Tibial artery (tissue), 4 donors: ENCODE measurements around the gene NAXD.
A peak's percentile ranks its signal among the peaks of the same experiment; 100 is the strongest.

Experiments used
- DNase-seq, 2 donors: peaks; one replicate each; pipeline ENCODE4 v3.0.0-alpha.2; 2019
- H3K27ac ChIP-seq, 2 donors: fragments of 200-600 bp; sonication (generic) in 1 of 2; 1 replicate in 1 of 2; 2 replicates in 1 of 2; pipeline ENCODE4 v1.5.1; 2018 to 2019; ENCODE audit warnings: mild to moderate bottlenecking in 1 of 2
- H3K27me3 ChIP-seq, 2 donors: fragments of 200-600 bp; sonication (generic) in 1 of 2; one replicate each; pipeline versions ENCODE4 v1.5.1 to v1.6.0; 2016 to 2019
- H3K36me3 ChIP-seq, 3 donors: fragments of 200-600 bp; sonication (generic) in 2 of 3; one replicate each; pipeline ENCODE4 v1.5.1; 2016 to 2019; ENCODE audit warnings: mild to moderate bottlenecking in 2 of 3
- H3K4me1 ChIP-seq, 4 donors: fragments of 200-600 bp; sonication (generic) in 2 of 4; 1 replicate in 3 of 4; 2 replicates in 1 of 4; pipeline ENCODE4 v1.5.1; 2016 to 2019
- H3K4me3 ChIP-seq, 2 donors: fragments of 200-600 bp; sonication (generic) in 1 of 2; 1 replicate in 1 of 2; 2 replicates in 1 of 2; pipeline ENCODE4 v1.5.1; 2018 to 2019; ENCODE audit warnings: mild to moderate bottlenecking in 2 of 2
- H3K9me3 ChIP-seq, 3 donors: fragments of 200-600 bp; sonication (generic) in 1 of 3; one replicate each; pipeline ENCODE4 v1.5.1; 2016 to 2019
- intact Hi-C: fragments of 100-400 bp; cut with DNase I; formaldehyde crosslinking; loops from one replicate; pipeline ENCODE4 v1.15.0; 2023; ENCODE audit warnings: low total_unique reads
- TF ChIP-seq, protein P1 (sequence below), 2 experiments: fragments of 200-600 bp in 1 of 2; fragments of 450-650 bp in 1 of 2; IDR thresholded peaks; one replicate each; pipeline ENCODE4 v1.5.1; 2017 to 2019; ENCODE audit warnings: antibody characterized with exemption in 2 of 2, mild to moderate bottlenecking in 1 of 2, moderate library complexity in 1 of 2

NAXD gene

GRCh38 chr13:110610955-110611595 is 4.3 kb upstream of the NAXD start:
- no peaks in the 10 kb centered on the region for H3K36me3 ChIP-seq
- TF ChIP-seq, protein P1, sequence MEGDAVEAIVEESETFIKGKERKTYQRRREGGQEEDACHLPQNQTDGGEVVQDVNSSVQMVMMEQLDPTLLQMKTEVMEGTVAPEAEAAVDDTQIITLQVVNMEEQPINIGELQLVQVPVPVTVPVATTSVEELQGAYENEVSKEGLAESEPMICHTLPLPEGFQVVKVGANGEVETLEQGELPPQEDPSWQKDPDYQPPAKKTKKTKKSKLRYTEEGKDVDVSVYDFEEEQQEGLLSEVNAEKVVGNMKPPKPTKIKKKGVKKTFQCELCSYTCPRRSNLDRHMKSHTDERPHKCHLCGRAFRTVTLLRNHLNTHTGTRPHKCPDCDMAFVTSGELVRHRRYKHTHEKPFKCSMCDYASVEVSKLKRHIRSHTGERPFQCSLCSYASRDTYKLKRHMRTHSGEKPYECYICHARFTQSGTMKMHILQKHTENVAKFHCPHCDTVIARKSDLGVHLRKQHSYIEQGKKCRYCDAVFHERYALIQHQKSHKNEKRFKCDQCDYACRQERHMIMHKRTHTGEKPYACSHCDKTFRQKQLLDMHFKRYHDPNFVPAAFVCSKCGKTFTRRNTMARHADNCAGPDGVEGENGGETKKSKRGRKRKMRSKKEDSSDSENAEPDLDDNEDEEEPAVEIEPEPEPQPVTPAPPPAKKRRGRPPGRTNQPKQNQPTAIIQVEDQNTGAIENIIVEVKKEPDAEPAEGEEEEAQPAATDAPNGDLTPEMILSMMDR (IDR thresholded peaks at IDR 0.05): no peak

DNA sequence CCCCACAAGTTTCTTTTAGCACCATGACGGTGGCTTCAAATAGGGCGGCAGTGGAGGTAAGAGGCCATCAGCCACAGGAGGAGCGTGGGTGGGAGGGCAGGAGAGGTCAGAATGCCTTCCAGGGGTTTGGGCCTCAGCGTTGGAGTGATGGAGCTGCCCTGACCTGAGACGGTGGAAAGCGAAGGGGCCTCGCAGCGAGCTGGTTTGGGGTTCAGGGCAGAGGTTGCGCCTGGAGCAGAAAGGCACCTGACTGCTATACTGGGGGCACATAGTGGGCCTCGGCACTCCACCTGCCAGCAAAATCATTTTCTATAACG is 382 bp upstream of the NAXD start:
- DNase-seq: no peak
- TF ChIP-seq, protein P1 (IDR thresholded peaks at IDR 0.05): no peak
- Histone ChIP-seq H3K4me1 (peaks cover 8 to 35% (median 24%) of the 10 kb centered on the region in 4 donors), H3K9me3 (no peaks in the 10 kb centered on the region), H3K4me3 (peak overlapping the region; percentile 87 to 88), H3K36me3 (no peaks in the 10 kb centered on the region), H3K27ac (peak overlapping the region; percentile 95 to 97), H3K27me3 (no peaks in the 10 kb centered on the region)
- intact Hi-C loops: loop anchor here (10.0 kb wide), 1 partner anchor 440 kb away; no protein-coding TSS in a partner anchor

More at GRCh38 chr13:110610955-110611595, 4.3 kb upstream of the NAXD start:
- Histone ChIP-seq H3K27me3 (no peaks in the 10 kb centered on the region), H3K27ac (no peak overlapping the region), H3K4me1 (peaks cover 0 to 7% (median 4%) of the 10 kb centered on the region in 4 donors), H3K4me3 (no peak overlapping the region), H3K9me3 (no peaks in the 10 kb centered on the region)
- DNase-seq: no peak
- intact Hi-C loops: loop anchor here (10.0 kb wide), 1 partner anchor 444 kb away; no protein-coding TSS in a partner anchor

DNA sequence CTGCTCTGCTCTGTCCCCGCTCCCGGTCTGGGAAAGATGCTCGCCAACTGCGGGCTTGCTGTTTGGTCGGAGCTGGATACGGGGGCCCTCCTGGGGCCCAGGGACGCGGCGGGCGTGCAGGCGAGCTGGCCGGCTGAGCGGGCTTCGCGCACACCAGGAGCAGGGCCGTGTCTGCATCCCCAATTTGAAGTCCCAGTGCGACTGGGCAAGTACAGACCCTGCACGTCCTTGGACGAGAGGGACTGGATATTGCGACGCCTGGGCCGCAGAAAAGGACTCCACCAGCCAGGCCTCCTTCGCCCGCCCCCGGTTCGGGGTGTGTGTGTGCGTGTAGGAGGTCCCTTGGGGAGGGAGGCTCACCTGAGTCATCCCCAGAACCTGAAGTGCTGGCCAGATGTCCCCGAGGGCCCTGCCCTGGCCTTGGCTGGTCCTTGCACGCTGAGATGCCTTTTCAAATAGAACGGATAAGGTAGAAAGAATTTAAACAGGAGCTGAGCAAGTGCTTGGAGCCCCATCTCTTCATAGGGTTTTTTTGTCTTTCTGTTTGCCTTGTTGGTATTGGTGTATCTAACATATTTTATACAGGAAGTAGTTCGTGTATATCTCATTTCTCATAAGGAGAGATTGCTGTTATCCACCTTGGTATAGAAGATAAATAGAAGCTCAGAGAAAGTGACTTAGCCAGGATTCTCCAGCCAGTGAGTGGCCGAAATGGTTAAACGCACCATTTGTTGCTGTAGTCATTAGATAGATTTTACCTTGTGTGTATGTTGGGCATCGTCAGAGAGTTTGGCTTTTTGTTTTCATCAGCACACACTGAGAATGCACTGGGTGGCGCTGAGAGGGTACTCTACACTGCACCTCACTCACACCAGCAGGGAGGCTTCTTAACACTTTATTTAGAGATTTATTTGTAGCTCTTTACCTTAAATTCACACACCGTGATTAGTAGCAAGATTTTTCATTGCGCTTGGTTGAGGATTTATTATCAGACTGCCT is 1.1 kb downstream of the NAXD start:
- no peaks in the 10 kb centered on the region for H3K36me3 ChIP-seq

DNA sequence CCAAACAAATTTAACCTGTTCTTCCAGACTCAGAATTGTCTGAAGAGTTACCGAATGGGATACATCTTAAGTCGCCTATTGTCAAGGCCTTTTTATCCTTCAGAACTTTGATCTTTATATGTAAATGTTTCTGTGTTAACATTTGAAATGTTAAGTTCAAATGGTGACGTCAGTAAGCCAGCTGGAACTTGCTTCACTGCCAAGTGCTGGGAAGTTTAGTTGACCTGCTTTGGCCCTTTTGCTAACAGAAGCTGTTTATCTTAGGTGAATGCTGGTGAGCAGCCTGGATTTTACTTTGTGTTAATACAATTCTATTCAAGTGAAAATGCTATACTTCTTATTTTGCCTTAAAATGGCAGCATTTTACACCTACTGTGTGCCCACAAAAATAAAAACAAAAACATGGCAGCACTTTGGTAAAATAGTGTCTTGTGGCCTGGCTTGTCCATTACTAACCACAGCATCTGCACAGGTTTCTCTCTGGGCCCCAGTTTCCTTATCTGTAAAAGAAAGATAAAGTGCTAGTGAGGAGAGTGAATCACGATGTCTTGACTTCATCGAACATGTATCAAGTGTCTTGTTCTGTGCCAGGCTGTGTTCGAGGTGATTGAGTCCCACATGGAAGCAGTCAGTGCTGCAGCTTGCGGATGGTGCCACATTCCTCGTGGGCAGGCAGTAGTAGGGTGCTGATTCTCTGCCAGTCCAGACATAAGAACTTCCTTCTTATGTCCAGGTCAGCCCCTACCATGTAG is 2.2 kb downstream of the NAXD start:
- intact Hi-C loops: loop anchor here (10.0 kb wide), 1 partner anchor 437 kb away; no protein-coding TSS in a partner anchor
- peaks cover 2 to 5% (median 3%) of the 10 kb centered on the region in 3 donors for H3K36me3 ChIP-seq
- TF ChIP-seq, protein P1 (IDR thresholded peaks at IDR 0.05): no peak
- no peaks in the 10 kb centered on the region for H3K27me3 ChIP-seq
- peak overlapping the region; percentile 95 to 97 for H3K27ac ChIP-seq
- H3K9me3 ChIP-seq: no peaks in the 10 kb centered on the region
- H3K4me1 ChIP-seq: peaks cover 8 to 38% (median 26%) of the 10 kb centered on the region in 4 donors
- no peak for DNase-seq
- H3K4me3 ChIP-seq: no peak overlapping the region

More for the DNA sequence above, 1.1 kb downstream of the NAXD start:
- Histone ChIP-seq H3K4me3 (peak overlapping the region; percentile 87 to 88), H3K27me3 (no peaks in the 10 kb centered on the region), H3K9me3 (no peaks in the 10 kb centered on the region), H3K27ac (peak overlapping the region; percentile 95 to 97), H3K4me1 (peaks cover 8 to 38% (median 26%) of the 10 kb centered on the region in 4 donors)
- TF ChIP-seq, protein P1 (IDR thresholded peaks at IDR 0.05): no peak
- peak; percentile 38 to 77 for DNase-seq
- intact Hi-C loops: loop anchor here (10.0 kb wide), 1 partner anchor 438 kb away; no protein-coding TSS in a partner anchor

- Histone ChIP-seq H3K36me3 (peaks cover 9 to 10% (median 9%) of the 10 kb centered on the region in 3 donors), H3K4me3 (no peak overlapping the region), H3K4me1 (peaks cover 8 to 38% (median 26%) of the 10 kb centered on the region in 4 donors), H3K27ac (peak overlapping the region; percentile 36 to 95), H3K27me3 (no peaks in the 10 kb centered on the region), H3K9me3 (no peaks in the 10 kb centered on the region)
- intact Hi-C loops: loop anchor here (10.0 kb wide), 1 partner anchor 437 kb away; no protein-coding TSS in a partner anchor
- TF ChIP-seq, protein P1 (IDR thresholded peaks at IDR 0.05): no peak
- no peak for DNase-seq
Observed at GRCh38 chr13:110618167-110618566, 2.8 kb downstream of the NAXD start.
